Mesenchymal stem cell (in vitro differentiated cells and primary cell): Measurements from ENCODE around the gene DNAH8.

Source experiments
- DNase-seq: peaks from one replicate; pipeline ENCODE4 v3.0.0-alpha.2; 2013
- H2AFZ ChIP-seq: one replicate; pipeline ENCODE4 v1.6.1; 2013; ENCODE audit warnings: low read depth, mild to moderate bottlenecking, control low read depth, inconsistent platforms, low read length, moderate library complexity
- H2AK5ac ChIP-seq: 2 replicates; pipeline ENCODE4 v1.6.1; 2013; ENCODE audit warnings: low read length, moderate library complexity, mild to moderate bottlenecking, inconsistent platforms; ENCODE audit not compliant: severe bottlenecking
- H2BK120ac ChIP-seq: one replicate; pipeline ENCODE4 v1.6.1; 2013; ENCODE audit warnings: low read depth, mild to moderate bottlenecking, inconsistent platforms, low read length, moderate library complexity
- H2BK12ac ChIP-seq, 2 experiments: one replicate each; pipeline ENCODE4 v1.6.1; 2013; ENCODE audit warnings: inconsistent platforms in 2 of 2, low read length in 2 of 2, mild to moderate bottlenecking in 2 of 2, moderate library complexity in 2 of 2, control low read depth in 1 of 2
- H2BK15ac ChIP-seq: one replicate; pipeline ENCODE4 v1.6.1; 2013; ENCODE audit warnings: mild to moderate bottlenecking, low read depth, inconsistent platforms; ENCODE audit not compliant: poor library complexity, severe bottlenecking
- H2BK5ac ChIP-seq: 2 replicates; pipeline ENCODE4 v1.6.1; 2013; ENCODE audit warnings: low read depth, mild to moderate bottlenecking, low read length, control low read depth, inconsistent platforms; ENCODE audit not compliant: poor library complexity, severe bottlenecking
- H3K14ac ChIP-seq, 2 experiments: one replicate each; pipeline ENCODE4 v1.6.1; 2013; ENCODE audit warnings: inconsistent platforms in 2 of 2, low read length in 2 of 2, control low read depth in 1 of 2, mild to moderate bottlenecking in 1 of 2, moderate library complexity in 1 of 2
- H3K18ac ChIP-seq, 2 experiments: one replicate each; pipeline ENCODE4 v1.6.1; 2013; ENCODE audit warnings: inconsistent platforms in 2 of 2, low read length in 2 of 2, control low read depth in 1 of 2, low read depth in 1 of 2, mild to moderate bottlenecking in 1 of 2
- H3K23ac ChIP-seq, 2 experiments: one replicate each; pipeline ENCODE4 v1.6.1; 2013; ENCODE audit warnings: inconsistent platforms in 2 of 2, low read length in 2 of 2, mild to moderate bottlenecking in 2 of 2, moderate library complexity in 2 of 2, control low read depth in 1 of 2
- H3K27ac ChIP-seq: 2 replicates; pipeline ENCODE4 v1.5.1; 2013; ENCODE audit warnings: mild to moderate bottlenecking, moderate library complexity, low read length, control low read depth, inconsistent platforms; ENCODE audit not compliant: poor library complexity, severe bottlenecking
- H3K27me3 ChIP-seq, 2 experiments: 2 replicates each; pipeline versions ENCODE4 v1.6.1 to v1.7.0; 2013; ENCODE audit warnings: low read length in 2 of 2, mild to moderate bottlenecking in 2 of 2, moderate library complexity in 2 of 2, control low read depth in 1 of 2, inconsistent platforms in 1 of 2; ENCODE audit not compliant: control insufficient read depth in 1 of 2, insufficient read depth in 1 of 2
- H3K36me3 ChIP-seq, 2 experiments: 2 replicates each; pipeline versions ENCODE4 v1.6.1 to v1.7.0; 2013; ENCODE audit warnings: low read length in 2 of 2, control low read depth in 1 of 2, inconsistent platforms in 1 of 2, low read depth in 1 of 2, mild to moderate bottlenecking in 1 of 2; ENCODE audit not compliant: insufficient read depth in 2 of 2, control insufficient read depth in 1 of 2
- H3K4ac ChIP-seq, 2 experiments: one replicate each; pipeline ENCODE4 v1.6.1; 2013; ENCODE audit warnings: inconsistent platforms in 2 of 2, low read length in 2 of 2, mild to moderate bottlenecking in 2 of 2, moderate library complexity in 2 of 2, control low read depth in 1 of 2, low read depth in 1 of 2
- H3K4me1 ChIP-seq: 2 replicates; pipeline ENCODE4 v1.6.1; 2013; ENCODE audit warnings: low read depth, low read length, control low read depth; ENCODE audit not compliant: control insufficient read depth, insufficient read depth
- H3K4me2 ChIP-seq: 2 replicates; pipeline ENCODE4 v1.6.1; 2013; ENCODE audit warnings: low read length, mild to moderate bottlenecking, inconsistent platforms; ENCODE audit not compliant: poor library complexity, severe bottlenecking
- H3K4me3 ChIP-seq, 2 experiments: 2 replicates each; pipeline versions ENCODE4 v1.5.1 to v1.7.0; 2013; ENCODE audit warnings: low read length in 2 of 2, mild to moderate bottlenecking in 2 of 2, control low read depth in 1 of 2, low read depth in 1 of 2; ENCODE audit not compliant: insufficient read depth in 1 of 2
- H3K79me1 ChIP-seq: replicated peaks from 2 replicates; pipeline ENCODE4 v1.6.1; 2013; ENCODE audit warnings: mild to moderate bottlenecking, control low read depth, low read length, inconsistent platforms; ENCODE audit not compliant: poor library complexity, severe bottlenecking
- H3K9ac ChIP-seq: 2 replicates; pipeline ENCODE4 v1.7.0; 2013; ENCODE audit warnings: mild to moderate bottlenecking, low read length, moderate library complexity
- H3K9me3 ChIP-seq: 2 replicates; pipeline ENCODE4 v1.7.0; 2013; ENCODE audit warnings: mild to moderate bottlenecking, low read length; ENCODE audit not compliant: control insufficient read depth
- H4K8ac ChIP-seq: one replicate; pipeline ENCODE4 v1.6.1; 2013; ENCODE audit warnings: inconsistent platforms, mild to moderate bottlenecking, low read length, moderate library complexity
- H4K91ac ChIP-seq: one replicate; pipeline ENCODE4 v1.6.1; 2013; ENCODE audit warnings: mild to moderate bottlenecking, low read length, inconsistent platforms
- WGBS: methylation state at CpG from one replicate; pipeline ENCODE4 v1.1.7; 2013; ENCODE audit warnings: mixed read lengths; 5-methylcytosine and 5-hydroxymethylcytosine counted together

DNAH8 gene

DNA sequence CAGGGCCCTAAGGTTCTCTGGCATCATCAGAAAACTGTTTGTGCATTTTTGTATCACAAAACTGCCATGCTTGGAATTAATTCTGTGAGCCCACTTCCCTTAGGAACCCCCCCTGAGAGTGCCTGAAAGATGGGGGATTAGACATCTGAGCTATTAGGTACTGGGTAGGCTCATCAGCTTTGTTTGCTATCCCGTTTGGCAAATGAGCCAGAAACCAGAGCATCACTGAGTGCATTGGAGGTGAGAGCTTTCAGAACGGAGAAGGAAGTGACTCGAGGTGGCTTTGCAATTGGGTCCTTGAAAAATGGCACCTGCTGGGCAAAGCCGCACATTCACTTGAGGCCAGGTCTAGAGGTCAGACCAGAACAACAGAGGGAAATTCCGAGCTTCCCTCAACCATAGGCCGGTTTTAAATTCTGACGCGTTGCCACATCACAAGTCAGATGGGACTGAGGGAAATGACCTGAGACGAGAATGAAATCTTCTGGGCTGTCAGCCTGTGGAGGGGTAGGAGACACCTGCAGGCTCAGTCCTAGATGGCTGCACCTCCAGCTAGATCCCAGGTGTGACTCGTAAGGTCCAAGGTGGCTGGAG, 325.1 kb downstream of the DNAH8 start:
- Histone ChIP-seq H3K4ac (no peak overlapping the region), H2BK12ac (no peak overlapping the region), H3K27me3 (peaks cover 20 to 69% of the 10 kb centered on the region in 2 experiments), H3K9ac (no peak overlapping the region), H3K36me3 (no peaks in the 10 kb centered on the region), H2AFZ (no peak overlapping the region), H3K27ac (no peak overlapping the region), H2BK15ac (no peak overlapping the region), H4K8ac (no peak overlapping the region), H3K4me3 (no peak overlapping the region), H3K4me2 (no peak overlapping the region), H3K18ac (no peak overlapping the region), H4K91ac (no peak overlapping the region), H2BK5ac (no peak overlapping the region), H2AK5ac (no peak overlapping the region), H3K23ac (no peak overlapping the region), H2BK120ac (no peak overlapping the region), H3K9me3 (peaks cover 2% of the 10 kb centered on the region), H3K4me1 (no peaks in the 10 kb centered on the region), H3K79me1 (no peaks in the 10 kb centered on the region), H3K14ac (no peak overlapping the region)
- 87% methylated on average over 10 of the region's 10 CpGs for WGBS
- no peak for DNase-seq

DNA sequence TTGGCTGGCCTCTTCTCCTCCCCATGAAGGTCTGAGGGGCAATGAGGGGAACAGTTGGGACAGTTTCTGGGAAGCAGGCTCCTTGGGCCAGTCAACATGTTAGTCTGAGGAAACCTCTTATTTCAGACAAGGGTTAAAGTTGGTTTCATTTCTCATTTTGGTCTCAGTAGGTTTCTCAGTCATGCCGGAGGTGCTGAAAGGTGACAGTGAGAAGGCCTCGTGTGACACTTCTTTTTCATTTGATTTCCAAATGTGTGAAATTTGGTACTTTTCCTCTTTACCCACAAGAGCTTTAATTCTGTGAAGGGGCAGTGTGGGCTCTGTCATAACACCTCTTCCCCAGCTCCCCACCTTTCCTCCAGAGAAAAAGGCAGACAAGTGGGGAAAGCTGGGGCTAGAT, 326.0 kb downstream of the DNAH8 start:
- H2AK5ac ChIP-seq, result no peak overlapping the region
- no peak overlapping the region for H2BK5ac ChIP-seq
- H3K9me3 ChIP-seq, result peaks cover 2% of the 10 kb centered on the region
- H3K18ac ChIP-seq, result no peak overlapping the region
- H2AFZ ChIP-seq, result no peak overlapping the region
- H3K4me3 ChIP-seq, result no peak overlapping the region
- H2BK120ac ChIP-seq, result no peak overlapping the region
- peaks cover 20 to 70% of the 10 kb centered on the region in 2 experiments for H3K27me3 ChIP-seq
- H3K4ac ChIP-seq, result no peak overlapping the region
- H3K4me1 ChIP-seq, result no peaks in the 10 kb centered on the region
- no peak overlapping the region for H4K8ac ChIP-seq
- H3K4me2 ChIP-seq, result no peak overlapping the region
- H2BK12ac ChIP-seq, result no peak overlapping the region
- H3K9ac ChIP-seq, result no peak overlapping the region
- no peak overlapping the region for H3K14ac ChIP-seq
- no peak overlapping the region for H3K27ac ChIP-seq
- no peaks in the 10 kb centered on the region for H3K36me3 ChIP-seq
- WGBS, result 44% methylated on average over 2 of the region's 2 CpGs
- H4K91ac ChIP-seq, result no peak overlapping the region
- no peak overlapping the region for H2BK15ac ChIP-seq
- DNase-seq, result no peak
- no peaks in the 10 kb centered on the region for H3K79me1 ChIP-seq
- no peak overlapping the region for H3K23ac ChIP-seq

DNA sequence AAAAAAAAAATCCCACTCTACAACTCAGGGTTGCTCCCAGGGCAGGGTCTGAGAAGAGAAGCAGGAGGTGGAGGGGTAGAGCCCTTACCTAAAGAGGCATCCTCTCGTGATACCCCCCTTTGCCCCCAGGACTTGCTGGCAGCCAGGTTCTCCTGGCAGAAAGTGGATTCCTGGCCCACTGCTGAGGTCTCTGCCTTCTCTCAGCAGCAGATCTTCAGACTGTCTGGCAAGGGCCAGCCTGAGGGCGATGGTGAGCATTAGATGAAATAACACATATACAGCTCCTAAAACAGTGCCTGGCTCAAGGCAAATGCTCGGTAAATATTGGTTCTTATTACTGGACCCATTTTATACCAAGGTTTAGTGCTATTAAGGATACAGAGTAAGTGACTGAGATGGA, 328.7 kb downstream of the DNAH8 start:
- no peak overlapping the region for H2AK5ac ChIP-seq
- no peak overlapping the region for H3K4me3 ChIP-seq
- H3K27me3 ChIP-seq, result peaks cover 34 to 81% of the 10 kb centered on the region in 2 experiments
- no peak overlapping the region for H2AFZ ChIP-seq
- no peak overlapping the region for H3K27ac ChIP-seq
- H3K36me3 ChIP-seq, result no peaks in the 10 kb centered on the region
- 80% methylated on average over 2 of the region's 3 CpGs for WGBS
- H4K91ac ChIP-seq, result no peak overlapping the region
- no peak overlapping the region for H2BK12ac ChIP-seq
- no peak overlapping the region for H3K4ac ChIP-seq
- H3K4me2 ChIP-seq, result no peak overlapping the region
- H3K9ac ChIP-seq, result no peak overlapping the region
- no peak overlapping the region for H2BK5ac ChIP-seq
- H3K9me3 ChIP-seq, result peaks cover 2% of the 10 kb centered on the region
- no peak overlapping the region for H3K23ac ChIP-seq
- H2BK15ac ChIP-seq, result no peak overlapping the region
- H2BK120ac ChIP-seq, result no peak overlapping the region
- DNase-seq, result no peak
- H3K4me1 ChIP-seq, result peaks cover 5% of the 10 kb centered on the region
- H3K79me1 ChIP-seq, result no peaks in the 10 kb centered on the region
- no peak overlapping the region for H3K14ac ChIP-seq
- no peak overlapping the region for H4K8ac ChIP-seq
- no peak overlapping the region for H3K18ac ChIP-seq

DNA sequence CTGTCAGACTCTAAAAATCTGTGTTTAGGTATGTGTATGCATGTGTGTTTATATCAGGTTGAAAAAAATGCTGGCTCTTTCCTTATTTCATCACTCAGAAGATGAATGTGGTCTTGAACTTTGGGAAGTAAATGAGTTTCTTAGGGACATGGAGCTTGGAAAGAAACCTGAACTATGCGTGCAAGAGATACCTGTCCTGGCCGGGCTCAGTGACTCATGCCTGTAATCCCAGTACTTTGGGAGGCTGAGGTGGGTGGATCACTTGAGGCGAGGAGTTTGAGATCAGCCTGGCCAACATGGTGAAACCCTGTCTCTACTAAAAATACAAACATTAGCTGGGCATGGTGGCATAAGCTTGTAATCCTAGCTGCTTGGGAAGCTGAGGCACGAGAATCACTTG, 329.1 kb downstream of the DNAH8 start:
- no peak for DNase-seq
- H2BK12ac ChIP-seq, result no peak overlapping the region
- no peak overlapping the region for H2BK120ac ChIP-seq
- H3K14ac ChIP-seq, result no peak overlapping the region
- H3K27me3 ChIP-seq, result peaks cover 38 to 81% of the 10 kb centered on the region in 2 experiments
- H3K27ac ChIP-seq, result no peak overlapping the region
- H2BK15ac ChIP-seq, result no peak overlapping the region
- H3K9me3 ChIP-seq, result peaks cover 2% of the 10 kb centered on the region
- 84% methylated on average over 2 of the region's 4 CpGs for WGBS
- H4K91ac ChIP-seq, result no peak overlapping the region
- H3K18ac ChIP-seq, result no peak overlapping the region
- peaks cover 6% of the 10 kb centered on the region for H3K4me1 ChIP-seq
- H3K79me1 ChIP-seq, result no peaks in the 10 kb centered on the region
- H3K4ac ChIP-seq, result no peak overlapping the region
- no peak overlapping the region for H2AFZ ChIP-seq
- H4K8ac ChIP-seq, result no peak overlapping the region
- H3K4me2 ChIP-seq, result no peak overlapping the region
- no peak overlapping the region for H3K23ac ChIP-seq
- H3K36me3 ChIP-seq, result no peaks in the 10 kb centered on the region
- H2BK5ac ChIP-seq, result no peak overlapping the region
- no peak overlapping the region for H2AK5ac ChIP-seq
- no peak overlapping the region for H3K4me3 ChIP-seq
- no peak overlapping the region for H3K9ac ChIP-seq
